Kidney (tissue), 14 donors: ENCODE data around the gene WDR64. TPM values are rescaled to one million over a fixed set of nuclear protein-coding genes. Genes with fewer than 3 reads are reported as not detected.

ENCODE experiments used
- DNase-seq, 5 donors: peaks; one replicate each; pipeline ENCODE4 v3.0.0-alpha.2; 2013 to 2020
- FAIRE-seq: peaks from 2 replicates; lab custom pipeline; 2012; peaks lifted over from hg19 to GRCh38; lab: Jason Lieb, UNC
- H3K27ac ChIP-seq, 2 donors: one replicate each; pipeline ENCODE4 v1.7.0; 2013; ENCODE audit warnings: low read depth in 2 of 2, low read length in 2 of 2, inconsistent platforms in 1 of 2
- H3K27me3 ChIP-seq: one replicate; pipeline ENCODE4 v1.7.1; 2013; ENCODE audit warnings: low read length, inconsistent platforms; ENCODE audit not compliant: control insufficient read depth, insufficient read depth
- H3K36me3 ChIP-seq, 3 donors: one replicate each; pipeline versions ENCODE4 v1.7.0 to v1.7.1; 2013; ENCODE audit warnings: low read length in 3 of 3, control low read depth in 1 of 3, inconsistent platforms in 1 of 3; ENCODE audit not compliant: insufficient read depth in 3 of 3, control insufficient read depth in 2 of 3
- H3K4me1 ChIP-seq, 3 donors: one replicate each; pipeline versions ENCODE4 v1.7.0 to v1.7.1; 2013; ENCODE audit warnings: low read length in 3 of 3, inconsistent platforms in 1 of 3, low read depth in 1 of 3; ENCODE audit not compliant: control insufficient read depth in 2 of 3, insufficient read depth in 2 of 3
- H3K4me3 ChIP-seq, 3 donors: one replicate each; pipeline versions ENCODE4 v1.7.0 to v1.8.1; 2013; ENCODE audit warnings: low read length in 3 of 3, control low read depth in 1 of 3, inconsistent platforms in 1 of 3
- H3K9ac ChIP-seq, 3 donors: one replicate each; pipeline versions ENCODE4 v1.7.0 to v1.7.1; 2013; ENCODE audit warnings: low read length in 3 of 3, control low read depth in 1 of 3, inconsistent platforms in 1 of 3
- H3K9me3 ChIP-seq, 3 donors: one replicate each; pipeline versions ENCODE4 v1.7.0 to v1.7.1; 2013; ENCODE audit warnings: low read length in 3 of 3, control low read depth in 1 of 3, inconsistent platforms in 1 of 3; ENCODE audit not compliant: control insufficient read depth in 2 of 3, insufficient read depth in 1 of 3
- intact Hi-C: fragments of 100-400 bp; cut with DNase I; formaldehyde crosslinking; loops from one replicate; pipeline ENCODE4 v1.11.1; 2022
- polyA plus RNA-seq: library from polyadenylated mRNA; stranded (reverse); fragments of 350-450 nt; fragmentation: Illumina TruSeq; extraction: RNeasy Lipid Tissue Mini Kit (QIAGEN cat#74804); gene quantifications from one replicate; pipeline ENCODE4 v1.2.3, GENCODE V29; 2014; ENCODE audit warnings: low read depth, low replicate concordance; ENCODE audit not compliant: insufficient read depth
- total RNA-seq: library from RNA; stranded (reverse); fragmentation: NEBNext Ultra II Directional; extraction: Animal tissue kit (Norgen Biotek cat#: 25700); gene quantifications from one replicate; pipeline ENCODE4 v1.2.1, GENCODE V29; 2021
- TF ChIP-seq, protein P1 (sequence below): IDR thresholded peaks from 3 replicates; pipeline ENCODE4 v1.5.1; 2012; ENCODE audit warnings: mild to moderate bottlenecking, moderate library complexity, borderline replicate concordance; ENCODE audit not compliant: insufficient read depth; ENCODE audit errors: extremely low read depth
- donor health status: control.
- donor health status: control.
- donor health status: control.
- donor health status: control.
- donor health status: control.
- donor health status: DM: yes; HTN: yes; CAD: no.
- donor health status: Normal renal cell carcinoma (clear cell type).

Gene WDR64
- total and polyA plus RNA-seq, 2 donors from 2014 or later: not detected

DNA sequence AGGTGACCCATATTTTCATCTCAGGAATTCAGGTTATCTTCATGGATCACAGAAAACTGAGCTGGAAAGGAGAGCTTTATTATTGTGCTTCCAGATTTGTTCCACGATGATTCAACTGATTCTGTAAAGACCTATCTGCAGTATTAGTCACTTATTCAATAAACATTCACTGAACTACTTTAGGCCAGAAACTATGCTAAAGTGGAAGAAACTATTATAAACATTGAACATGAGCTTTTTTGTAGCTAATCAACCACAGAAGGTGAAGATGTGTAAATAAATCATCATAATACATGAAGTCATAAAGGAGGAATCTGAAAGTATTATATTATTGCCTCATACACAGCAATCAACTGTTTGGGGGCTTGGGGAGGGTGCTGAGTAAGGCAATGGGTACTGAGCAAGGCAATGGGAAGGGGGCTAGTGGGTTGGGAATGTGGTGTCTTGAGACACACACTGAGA lies 165.3 kb downstream of the WDR64 start:
- no peak for DNase-seq
- H3K27me3 ChIP-seq: no peaks in the 10 kb centered on the region
- intact Hi-C loops: no loop called here
- H3K4me1 ChIP-seq: no peaks in the 10 kb centered on the region
- no peak overlapping the region for H3K4me3 ChIP-seq
- H3K9me3 ChIP-seq: no peaks in the 10 kb centered on the region
- TF ChIP-seq, protein P1, sequence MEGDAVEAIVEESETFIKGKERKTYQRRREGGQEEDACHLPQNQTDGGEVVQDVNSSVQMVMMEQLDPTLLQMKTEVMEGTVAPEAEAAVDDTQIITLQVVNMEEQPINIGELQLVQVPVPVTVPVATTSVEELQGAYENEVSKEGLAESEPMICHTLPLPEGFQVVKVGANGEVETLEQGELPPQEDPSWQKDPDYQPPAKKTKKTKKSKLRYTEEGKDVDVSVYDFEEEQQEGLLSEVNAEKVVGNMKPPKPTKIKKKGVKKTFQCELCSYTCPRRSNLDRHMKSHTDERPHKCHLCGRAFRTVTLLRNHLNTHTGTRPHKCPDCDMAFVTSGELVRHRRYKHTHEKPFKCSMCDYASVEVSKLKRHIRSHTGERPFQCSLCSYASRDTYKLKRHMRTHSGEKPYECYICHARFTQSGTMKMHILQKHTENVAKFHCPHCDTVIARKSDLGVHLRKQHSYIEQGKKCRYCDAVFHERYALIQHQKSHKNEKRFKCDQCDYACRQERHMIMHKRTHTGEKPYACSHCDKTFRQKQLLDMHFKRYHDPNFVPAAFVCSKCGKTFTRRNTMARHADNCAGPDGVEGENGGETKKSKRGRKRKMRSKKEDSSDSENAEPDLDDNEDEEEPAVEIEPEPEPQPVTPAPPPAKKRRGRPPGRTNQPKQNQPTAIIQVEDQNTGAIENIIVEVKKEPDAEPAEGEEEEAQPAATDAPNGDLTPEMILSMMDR: no peak
- no peak for FAIRE-seq
- H3K27ac ChIP-seq: no peak overlapping the region
- no peak overlapping the region for H3K9ac ChIP-seq
- H3K36me3 ChIP-seq: no peaks in the 10 kb centered on the region

DNA sequence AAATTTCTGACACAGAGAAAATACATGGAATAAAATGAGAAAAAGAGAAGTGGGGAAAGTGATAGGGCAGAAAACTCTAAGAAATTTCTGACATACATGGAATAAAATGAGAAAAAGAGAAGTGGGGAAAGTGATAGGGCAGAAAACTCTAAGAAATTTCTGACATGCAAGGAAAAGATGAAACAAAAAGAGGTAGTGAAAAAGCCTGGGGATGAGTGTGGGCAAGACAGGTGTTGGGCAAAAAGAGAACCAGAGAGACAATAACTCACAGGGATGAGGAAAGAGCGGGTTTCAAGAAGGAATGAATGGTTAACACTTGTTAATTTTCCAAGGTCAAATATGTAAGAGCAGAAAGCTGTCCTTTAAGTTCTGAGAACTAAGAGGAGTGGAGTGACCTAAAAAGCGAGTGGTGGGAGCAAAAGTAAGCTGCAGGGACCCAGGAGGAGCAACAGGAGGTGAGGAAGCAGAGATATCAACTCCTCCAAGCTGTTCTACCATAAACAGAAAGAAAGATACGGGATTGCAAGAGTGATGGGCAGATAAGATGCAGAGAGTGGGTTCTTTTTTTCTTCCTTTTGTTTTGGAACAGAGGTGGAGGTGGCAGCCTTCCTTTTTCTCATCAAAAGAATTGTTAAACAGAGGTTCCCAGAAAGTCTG lies 166.0 kb downstream of the WDR64 start:
- DNase-seq: no peak
- H3K9me3 ChIP-seq: no peaks in the 10 kb centered on the region
- H3K36me3 ChIP-seq: no peaks in the 10 kb centered on the region
- H3K27ac ChIP-seq: no peak overlapping the region
- intact Hi-C loops: no loop called here
- no peak for FAIRE-seq
- TF ChIP-seq, protein P1: no peak
- H3K4me1 ChIP-seq: no peaks in the 10 kb centered on the region
- no peak overlapping the region for H3K9ac ChIP-seq
- H3K4me3 ChIP-seq: no peak overlapping the region
- H3K27me3 ChIP-seq: no peaks in the 10 kb centered on the region

DNA sequence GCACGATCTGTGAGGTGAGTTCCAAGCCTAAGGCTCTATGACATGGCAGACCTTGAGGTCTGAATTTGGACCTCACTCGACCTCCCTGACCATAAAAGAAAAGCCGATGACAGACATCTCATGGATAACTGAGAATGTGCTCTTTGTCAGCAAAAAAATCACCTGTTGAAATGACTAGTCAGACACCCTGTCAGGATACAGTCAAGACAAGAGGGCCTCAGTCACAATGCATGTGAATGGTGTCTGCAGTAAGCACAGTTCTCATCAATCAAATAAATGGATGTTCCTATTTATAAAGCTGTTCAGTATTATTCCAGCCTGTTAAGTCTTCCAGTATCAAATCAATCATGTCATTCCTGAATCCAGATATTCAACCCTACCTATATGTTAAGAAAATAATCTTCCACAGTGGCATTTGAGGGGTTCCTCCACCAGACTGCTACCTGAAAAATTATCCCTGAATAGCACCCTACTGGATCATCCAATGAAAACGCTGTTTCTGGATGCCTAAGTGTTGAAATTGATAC lies 167.3 kb downstream of the WDR64 start:
- Histone ChIP-seq H3K9me3 (no peaks in the 10 kb centered on the region), H3K36me3 (no peaks in the 10 kb centered on the region), H3K4me3 (no peak overlapping the region), H3K27ac (no peak overlapping the region), H3K27me3 (no peaks in the 10 kb centered on the region), H3K4me1 (no peaks in the 10 kb centered on the region), H3K9ac (no peak overlapping the region)
- FAIRE-seq (no peak), DNase-seq (no peak)
- intact Hi-C loops: no loop called here
- TF ChIP-seq, protein P1: no peak

DNA sequence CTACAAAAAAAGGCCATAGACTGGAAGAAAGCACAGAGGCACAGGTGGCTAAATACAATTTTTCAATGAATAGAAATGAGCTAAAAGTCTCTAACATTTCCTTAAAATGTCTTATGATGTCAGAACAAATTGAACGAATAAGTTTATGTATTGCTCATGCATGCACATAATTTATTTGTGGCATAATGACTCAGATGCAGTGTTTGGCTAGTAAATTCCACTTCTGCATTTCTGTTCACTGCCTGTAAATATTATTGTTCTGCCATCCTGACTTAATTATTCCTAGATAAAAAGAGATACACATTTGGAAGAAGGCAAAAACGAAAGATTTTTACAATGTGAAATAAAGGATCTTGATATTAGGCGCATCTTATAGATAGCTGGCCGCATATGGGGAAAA lies 169.3 kb downstream of the WDR64 start:
- no peak overlapping the region for H3K9ac ChIP-seq
- H3K36me3 ChIP-seq: no peaks in the 10 kb centered on the region
- no peak for DNase-seq
- H3K27me3 ChIP-seq: no peaks in the 10 kb centered on the region
- H3K4me1 ChIP-seq: no peaks in the 10 kb centered on the region
- TF ChIP-seq, protein P1: no peak
- no peak overlapping the region for H3K27ac ChIP-seq
- H3K9me3 ChIP-seq: no peaks in the 10 kb centered on the region
- no peak overlapping the region for H3K4me3 ChIP-seq
- no peak for FAIRE-seq
- intact Hi-C loops: no loop called here
